Measurements from ENCODE around the gene KCNIP2. TPM values are rescaled to one million over a fixed set of nuclear protein-coding genes. Genes with fewer than 3 reads are reported as not detected.
"Not testable (repeated sequence)": the region's sequence is repeated elsewhere in the genome, so short reads cannot be mapped to it uniquely, and the experiment has no call there.

The KCNIP2 gene
- total RNA-seq, 2 donors from 2014 or later, result 2.8 to 3.0 TPM

GRCh38 chr10:101793526-101793925, 50.1 kb downstream of the KCNIP2 start:
- no peak overlapping the region for H3K4me3 ChIP-seq (ENCODE audit: low read length)
- H3K27me3 ChIP-seq (ENCODE audit: control insufficient read depth, insufficient read depth, low read length, poor library complexity, severe bottlenecking), result no peaks in the 10 kb centered on the region
- WGBS, 2 experiments (ENCODE audit: insufficient coverage in 1 of 2, insufficient read length in 1 of 2), result 94 to 100% methylated on average over 12 of the region's 12 CpGs
- H3K36me3 ChIP-seq (ENCODE audit: control insufficient read depth, insufficient read depth, low read length), result peaks cover 92% of the 10 kb centered on the region
- Mint-ChIP-seq H3K36me3 (ENCODE audit: low read depth) (peaks cover 79% of the 10 kb centered on the region), H3K27ac (no peak overlapping the region), H3K4me3 (no peak overlapping the region), H3K9me3 (no peaks in the 10 kb centered on the region), H3K4me1 (no peaks in the 10 kb centered on the region), H3K27me3 (ENCODE audit: insufficient read depth) (no peaks in the 10 kb centered on the region)
- H3K9ac ChIP-seq (ENCODE audit: extremely low read depth, low read length, poor library complexity, severe bottlenecking), result no peak overlapping the region
- H3K27ac ChIP-seq (ENCODE audit: low read depth, low read length), result no peak overlapping the region
- no peak for TF ChIP-seq CTCF (conservative IDR thresholded peaks at IDR 0.05)
- no peak for DNase-seq
- H3K9me3 ChIP-seq (ENCODE audit: control insufficient read depth, low read length), result no peaks in the 10 kb centered on the region
- H3K4me1 ChIP-seq (ENCODE audit: control insufficient read depth, insufficient read depth, low read length), result no peaks in the 10 kb centered on the region

- H3K27ac ChIP-seq (ENCODE audit: low read depth, low read length), result no peak overlapping the region
- Mint-ChIP-seq H3K9me3 (no peaks in the 10 kb centered on the region), H3K27me3 (ENCODE audit: insufficient read depth) (no peaks in the 10 kb centered on the region), H3K4me3 (no peak overlapping the region), H3K36me3 (ENCODE audit: low read depth) (peaks cover 80% of the 10 kb centered on the region), H3K4me1 (peaks cover 7% of the 10 kb centered on the region), H3K27ac (no peak overlapping the region)
- TF ChIP-seq CTCF (conservative IDR thresholded peaks at IDR 0.05), result no peak
- DNase-seq, result no peak
- no peak overlapping the region for H3K9ac ChIP-seq (ENCODE audit: extremely low read depth, low read length, poor library complexity, severe bottlenecking)
- H3K27me3 ChIP-seq (ENCODE audit: control insufficient read depth, insufficient read depth, low read length, poor library complexity, severe bottlenecking), result no peaks in the 10 kb centered on the region
- H3K36me3 ChIP-seq (ENCODE audit: control insufficient read depth, insufficient read depth, low read length), result peaks cover 96% of the 10 kb centered on the region
- H3K9me3 ChIP-seq (ENCODE audit: control insufficient read depth, low read length), result no peaks in the 10 kb centered on the region
- no peak overlapping the region for H3K4me3 ChIP-seq (ENCODE audit: low read length)
- WGBS, 2 experiments (ENCODE audit: insufficient coverage in 1 of 2, insufficient read length in 1 of 2), result 97 to 98% methylated on average over 5 to 7 of the region's 7 CpGs
- no peaks in the 10 kb centered on the region for H3K4me1 ChIP-seq (ENCODE audit: control insufficient read depth, insufficient read depth, low read length)
Observed at GRCh38 chr10:101789686-101790085, 53.9 kb downstream of the KCNIP2 start.

GRCh38 chr10:101789231-101789630, 54.4 kb downstream of the KCNIP2 start:
- not testable (repeated sequence) for H3K27me3 Mint-ChIP-seq (ENCODE audit: insufficient read depth); H3K27ac Mint-ChIP-seq; H3K27ac ChIP-seq (ENCODE audit: low read depth, low read length); H3K4me3 ChIP-seq (ENCODE audit: low read length); H3K27me3 ChIP-seq (ENCODE audit: control insufficient read depth, insufficient read depth, low read length, poor library complexity, severe bottlenecking); H3K4me3 Mint-ChIP-seq; H3K9me3 Mint-ChIP-seq; H3K9ac ChIP-seq (ENCODE audit: extremely low read depth, low read length, poor library complexity, severe bottlenecking); H3K4me1 ChIP-seq (ENCODE audit: control insufficient read depth, insufficient read depth, low read length); H3K9me3 ChIP-seq (ENCODE audit: control insufficient read depth, low read length); DNase-seq
- peaks cover 96% of the 10 kb centered on the region for H3K36me3 ChIP-seq (ENCODE audit: control insufficient read depth, insufficient read depth, low read length)
- Mint-ChIP-seq H3K36me3 (ENCODE audit: low read depth) (peaks cover 76% of the 10 kb centered on the region), H3K4me1 (peaks cover 10% of the 10 kb centered on the region)
- 97 to 98% methylated on average over 7 to 9 of the region's 9 CpGs for WGBS, 2 experiments (ENCODE audit: insufficient coverage in 1 of 2, insufficient read length in 1 of 2)

GRCh38 chr10:101785801-101786200, 57.8 kb downstream of the KCNIP2 start:
- no peak overlapping the region for H3K4me3 ChIP-seq (ENCODE audit: low read length)
- H3K4me3 Mint-ChIP-seq, result no peak overlapping the region

More at GRCh38 chr10:101785801-101786200, 57.8 kb downstream of the KCNIP2 start:
- H3K9me3 Mint-ChIP-seq, result no peaks in the 10 kb centered on the region
- H3K27ac Mint-ChIP-seq, result peak overlapping the region; percentile 50
- Histone ChIP-seq H3K36me3 (ENCODE audit: control insufficient read depth, insufficient read depth, low read length) (peaks cover 76% of the 10 kb centered on the region), H3K27ac (ENCODE audit: low read depth, low read length) (no peak overlapping the region), H3K4me1 (ENCODE audit: control insufficient read depth, insufficient read depth, low read length) (no peaks in the 10 kb centered on the region), H3K27me3 (ENCODE audit: control insufficient read depth, insufficient read depth, low read length, poor library complexity, severe bottlenecking) (no peaks in the 10 kb centered on the region), H3K9me3 (ENCODE audit: control insufficient read depth, low read length) (no peaks in the 10 kb centered on the region), H3K9ac (ENCODE audit: extremely low read depth, low read length, poor library complexity, severe bottlenecking) (no peak overlapping the region)
- 91 to 100% methylated on average over 2 of the region's 2 CpGs for WGBS, 2 experiments (ENCODE audit: insufficient coverage in 1 of 2, insufficient read length in 1 of 2)
- TF ChIP-seq CTCF (conservative IDR thresholded peaks at IDR 0.05), result no peak
- H3K27me3 Mint-ChIP-seq (ENCODE audit: insufficient read depth), result no peaks in the 10 kb centered on the region
- H3K4me1 Mint-ChIP-seq, result peaks cover 29% of the 10 kb centered on the region
- peaks cover 49% of the 10 kb centered on the region for H3K36me3 Mint-ChIP-seq (ENCODE audit: low read depth)
- DNase-seq, result no peak

All from endodermal cell (in vitro differentiated cells).